Adipocyte (in vitro differentiated cells): Measurements from ENCODE around the gene HPSE2.

Source experiments
- DNase-seq: peaks from one replicate; pipeline ENCODE4 v3.0.0-alpha.2; 2015; ENCODE audit warnings: low read depth
- H3K27me3 ChIP-seq: replicated peaks from 2 replicates; pipeline ENCODE4 v1.7.0; 2013; ENCODE audit warnings: mild to moderate bottlenecking, low read length, moderate library complexity; ENCODE audit not compliant: control insufficient read depth, insufficient read depth
- H3K36me3 ChIP-seq: 2 replicates; pipeline ENCODE4 v1.7.0; 2013; ENCODE audit warnings: low read length, mild to moderate bottlenecking, moderate library complexity; ENCODE audit not compliant: control insufficient read depth, insufficient read depth, severe bottlenecking
- H3K4me1 ChIP-seq: 2 replicates; pipeline ENCODE4 v1.7.0; 2013; ENCODE audit warnings: mild to moderate bottlenecking, low read length, moderate library complexity; ENCODE audit not compliant: control insufficient read depth, insufficient read depth
- H3K4me3 ChIP-seq: 2 replicates; pipeline ENCODE4 v1.7.0; 2013; ENCODE audit warnings: mild to moderate bottlenecking, low read length, moderate library complexity
- H3K9ac ChIP-seq: 2 replicates; pipeline ENCODE4 v1.7.0; 2013; ENCODE audit warnings: mild to moderate bottlenecking, low read length, moderate library complexity
- H3K9me3 ChIP-seq: 2 replicates; pipeline ENCODE4 v1.7.0; 2013; ENCODE audit warnings: mild to moderate bottlenecking, low read length, moderate library complexity; ENCODE audit not compliant: control insufficient read depth

The HPSE2 gene

GRCh38 chr10:98673171-98673782 is 562.4 kb downstream of the HPSE2 start:
- no peak overlapping the region for H3K4me3 ChIP-seq
- H3K9me3 ChIP-seq: no peaks in the 10 kb centered on the region
- H3K9ac ChIP-seq: no peak overlapping the region
- no peaks in the 10 kb centered on the region for H3K4me1 ChIP-seq
- no peak for DNase-seq
- H3K36me3 ChIP-seq: no peaks in the 10 kb centered on the region
- no peaks in the 10 kb centered on the region for H3K27me3 ChIP-seq

GRCh38 chr10:98667081-98667480 is 568.6 kb downstream of the HPSE2 start:
- Histone ChIP-seq H3K4me3 (no peak overlapping the region), H3K9ac (no peak overlapping the region), H3K27me3 (no peaks in the 10 kb centered on the region), H3K4me1 (no peaks in the 10 kb centered on the region), H3K36me3 (no peaks in the 10 kb centered on the region), H3K9me3 (peaks cover 19% of the 10 kb centered on the region)
- DNase-seq: no peak

GRCh38 chr10:98666276-98666675 is 569.4 kb downstream of the HPSE2 start:
- no peak overlapping the region for H3K9ac ChIP-seq
- DNase-seq: no peak
- H3K36me3 ChIP-seq: no peaks in the 10 kb centered on the region
- peaks cover 5% of the 10 kb centered on the region for H3K4me1 ChIP-seq
- H3K27me3 ChIP-seq: no peaks in the 10 kb centered on the region
- H3K9me3 ChIP-seq: peaks cover 19% of the 10 kb centered on the region
- H3K4me3 ChIP-seq: no peak overlapping the region

GRCh38 chr10:98664329-98665042 is 571.2 kb downstream of the HPSE2 start:
- Histone ChIP-seq H3K9me3 (peaks cover 19% of the 10 kb centered on the region), H3K36me3 (no peaks in the 10 kb centered on the region), H3K9ac (no peak overlapping the region), H3K4me3 (no peak overlapping the region), H3K4me1 (peaks cover 23% of the 10 kb centered on the region), H3K27me3 (no peaks in the 10 kb centered on the region)
- peak; percentile 42 for DNase-seq

GRCh38 chr10:98659951-98660350 is 575.7 kb downstream of the HPSE2 start:
- Histone ChIP-seq H3K9ac (no peak overlapping the region), H3K4me1 (peaks cover 26% of the 10 kb centered on the region), H3K36me3 (no peaks in the 10 kb centered on the region), H3K4me3 (peak overlapping the region; percentile 2), H3K9me3 (peaks cover 8% of the 10 kb centered on the region), H3K27me3 (no peaks in the 10 kb centered on the region)
- DNase-seq: no peak

- DNase-seq: no peak
- peaks cover 17% of the 10 kb centered on the region for H3K4me1 ChIP-seq
- H3K9ac ChIP-seq: no peak overlapping the region
- H3K4me3 ChIP-seq: no peak overlapping the region
- H3K36me3 ChIP-seq: no peaks in the 10 kb centered on the region
- no peaks in the 10 kb centered on the region for H3K9me3 ChIP-seq
- H3K27me3 ChIP-seq: no peaks in the 10 kb centered on the region
These were observed 580.2 kb downstream of the HPSE2 start for GRCh38 chr10:98655492-98655891.

GRCh38 chr10:98649170-98649569 is 586.5 kb downstream of the HPSE2 start:
- Histone ChIP-seq H3K4me3 (no peak overlapping the region), H3K9me3 (no peaks in the 10 kb centered on the region), H3K9ac (no peak overlapping the region), H3K27me3 (no peaks in the 10 kb centered on the region), H3K4me1 (no peaks in the 10 kb centered on the region), H3K36me3 (no peaks in the 10 kb centered on the region)
- no peak for DNase-seq

- Histone ChIP-seq H3K27me3 (no peaks in the 10 kb centered on the region), H3K4me3 (no peak overlapping the region), H3K9ac (no peak overlapping the region), H3K36me3 (no peaks in the 10 kb centered on the region), H3K4me1 (no peaks in the 10 kb centered on the region), H3K9me3 (no peaks in the 10 kb centered on the region)
- no peak for DNase-seq
These were observed 588.4 kb downstream of the HPSE2 start for GRCh38 chr10:98646998-98647917.

- Histone ChIP-seq H3K27me3 (no peaks in the 10 kb centered on the region), H3K4me1 (no peaks in the 10 kb centered on the region), H3K36me3 (no peaks in the 10 kb centered on the region), H3K9me3 (no peaks in the 10 kb centered on the region), H3K9ac (no peak overlapping the region), H3K4me3 (no peak overlapping the region)
- DNase-seq: no peak
These were observed 591.2 kb downstream of the HPSE2 start for GRCh38 chr10:98644466-98644865.

- Histone ChIP-seq H3K36me3 (no peaks in the 10 kb centered on the region), H3K4me3 (no peak overlapping the region), H3K4me1 (no peaks in the 10 kb centered on the region), H3K9ac (no peak overlapping the region), H3K9me3 (no peaks in the 10 kb centered on the region), H3K27me3 (no peaks in the 10 kb centered on the region)
- DNase-seq: no peak
These were observed 593.4 kb downstream of the HPSE2 start for GRCh38 chr10:98642281-98642680.

- H3K4me1 ChIP-seq: no peaks in the 10 kb centered on the region
- H3K9me3 ChIP-seq: no peaks in the 10 kb centered on the region
- no peak overlapping the region for H3K4me3 ChIP-seq
- no peak for DNase-seq
- H3K36me3 ChIP-seq: no peaks in the 10 kb centered on the region
- no peak overlapping the region for H3K9ac ChIP-seq
- H3K27me3 ChIP-seq: no peaks in the 10 kb centered on the region
These were observed 596.7 kb downstream of the HPSE2 start for GRCh38 chr10:98638920-98639319.
